Esophagus mucosa (tissue), 1 donor: ENCODE measurements around the gene PROM2. TPM values are rescaled to one million over a fixed set of nuclear protein-coding genes. Genes with fewer than 3 reads are reported as not detected.
A peak's percentile ranks its signal among the peaks of the same experiment; 100 is the strongest.

Experiments used
- ATAC-seq: fragments of 200-7000 bp; cut with Tn5 transposase; one replicate; pipeline ENCODE4 v1.9.1; 2020
- total RNA-seq: library from RNA; stranded (reverse); gene quantifications from one replicate; pipeline ENCODE4 v1.2.4, GENCODE V29; 2023
- donor health status: DM: yes; HTN: yes; CAD: no.

Gene PROM2
- total RNA-seq, 1 donor from 2014 or later: 100 TPM

GRCh38 chr2:95308426-95308990 is 34.3 kb downstream of the PROM2 start:
- no peak for ATAC-seq

- ATAC-seq: no peak
Observed at GRCh38 chr2:95309599-95309998, 35.4 kb downstream of the PROM2 start.

- ATAC-seq: no peak
Observed at GRCh38 chr2:95310216-95310615, 36.0 kb downstream of the PROM2 start.

- peak; percentile 61 for ATAC-seq
Observed at GRCh38 chr2:95310651-95311050, 36.4 kb downstream of the PROM2 start.

- ATAC-seq: no peak
Observed at GRCh38 chr2:95311815-95312542, 37.7 kb downstream of the PROM2 start.

- ATAC-seq: no peak
Observed at GRCh38 chr2:95312543-95313201, 38.4 kb downstream of the PROM2 start.

- ATAC-seq: no peak
Observed at GRCh38 chr2:95313296-95314131, 39.3 kb downstream of the PROM2 start.

GRCh38 chr2:95314598-95314963 is 40.3 kb downstream of the PROM2 start:
- no peak for ATAC-seq

- peak; percentile 35 for ATAC-seq
Observed at GRCh38 chr2:95314964-95315611, 40.8 kb downstream of the PROM2 start.

GRCh38 chr2:95315801-95316411 is 41.7 kb downstream of the PROM2 start:
- ATAC-seq: peak; percentile 59

GRCh38 chr2:95316466-95317122 is 42.3 kb downstream of the PROM2 start:
- no peak for ATAC-seq

GRCh38 chr2:95317123-95317500 is 42.9 kb downstream of the PROM2 start:
- no peak for ATAC-seq

GRCh38 chr2:95317665-95318425 is 43.6 kb downstream of the PROM2 start:
- peak; percentile 37 for ATAC-seq

GRCh38 chr2:95318431-95319220 is 44.4 kb downstream of the PROM2 start:
- no peak for ATAC-seq

GRCh38 chr2:95319481-95320343 is 45.5 kb downstream of the PROM2 start:
- no peak for ATAC-seq

GRCh38 chr2:95320344-95320712 is 46.1 kb downstream of the PROM2 start:
- no peak for ATAC-seq

GRCh38 chr2:95320986-95321767 is 46.9 kb downstream of the PROM2 start:
- no peak for ATAC-seq
